ENCODE results near the gene FGF8.

Gene FGF8

GRCh38 chr10:101724446-101724845 lies 51.5 kb downstream of the FGF8 start:
- DNase-seq = no peak

DNA sequence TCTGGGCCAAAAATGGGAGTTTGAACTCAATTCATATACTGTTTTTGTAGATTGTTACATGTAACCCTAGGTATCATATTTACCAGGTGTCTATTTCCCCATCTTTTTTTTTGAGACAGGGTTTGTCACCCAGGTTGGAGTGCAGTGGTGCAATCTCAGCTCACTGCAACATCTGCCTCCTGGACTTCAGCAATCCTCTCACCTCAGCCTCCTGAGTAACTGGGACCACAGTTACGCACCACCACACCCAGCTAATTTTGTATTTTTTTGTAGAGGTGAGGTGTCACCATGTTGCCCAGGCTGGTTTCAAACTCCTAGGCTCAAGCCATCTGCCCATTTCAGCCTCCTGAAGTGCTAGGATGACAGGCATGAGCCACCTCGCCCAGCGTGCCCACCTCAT lies 52.7 kb downstream of the FGF8 start:
- no peak for DNase-seq

DNA sequence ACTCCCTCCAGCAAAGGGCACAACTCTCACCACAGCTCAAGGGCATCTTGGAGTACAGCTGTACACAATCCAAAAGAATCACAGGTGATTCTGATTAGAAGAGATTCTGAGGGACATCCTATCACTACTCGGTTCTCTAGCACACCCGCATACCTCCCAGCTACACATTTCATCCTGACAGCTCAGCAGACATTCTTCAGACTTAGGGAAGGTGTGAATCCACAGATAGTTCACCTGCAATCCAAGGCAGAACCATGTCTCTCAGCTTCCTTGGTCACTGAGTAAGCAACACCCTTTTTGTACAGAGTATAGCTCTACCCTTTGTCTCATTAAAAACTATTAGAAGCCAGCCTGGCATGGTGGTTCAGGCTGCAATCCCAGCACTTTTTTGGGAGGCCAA lies 54.1 kb downstream of the FGF8 start:
- DNase-seq = no peak

GRCh38 chr10:101720606-101721230 lies 55.2 kb downstream of the FGF8 start:
- DNase-seq = no peak

Data from GF-D8 (cell line).